ENCODE results near the gene ITGA2B. TPM values are rescaled to one million over a fixed set of nuclear protein-coding genes. Genes with fewer than 3 reads are reported as not detected.
A peak's percentile ranks its signal among the peaks of the same experiment; 100 is the strongest.
"Not testable (repeated sequence)": the region's sequence is repeated elsewhere in the genome, so short reads cannot be mapped to it uniquely, and the experiment has no call there.

The ITGA2B gene
- total RNA-seq, 2 experiments from 2014 or later: 0.57 to 0.63 TPM

GRCh38 chr17:44344939-44345453 is 44.5 kb downstream of the ITGA2B start, which contains the start of gene GRN:
Gene GRN (plus strand): TSS chr17:44345302. CDS start chr17:44349165, 3,863 bp downstream.
- peak within 1 kb of the TSS; percentile 97 for H3K4me2 ChIP-seq (ENCODE audit: low read length)
- peak within 1 kb of the TSS; percentile 12; the same call in 1 of the 2 replicates for H2AFZ ChIP-seq (ENCODE audit: low read length)
- no TSS peak for BruUV-seq (replicated peaks)
- H3K36me3 ChIP-seq (ENCODE audit: insufficient read depth, low read length): peaks cover 12% of the 10 kb centered on the region
- peak; percentile 95 for DNase-seq (ENCODE audit: low spot score)
- H3K79me2 ChIP-seq (ENCODE audit: insufficient read depth, low read depth, low read length): peaks cover 24% of the 10 kb centered on the region; the same call in 1 of the 2 replicates
- TF ChIP-seq, protein P1, sequence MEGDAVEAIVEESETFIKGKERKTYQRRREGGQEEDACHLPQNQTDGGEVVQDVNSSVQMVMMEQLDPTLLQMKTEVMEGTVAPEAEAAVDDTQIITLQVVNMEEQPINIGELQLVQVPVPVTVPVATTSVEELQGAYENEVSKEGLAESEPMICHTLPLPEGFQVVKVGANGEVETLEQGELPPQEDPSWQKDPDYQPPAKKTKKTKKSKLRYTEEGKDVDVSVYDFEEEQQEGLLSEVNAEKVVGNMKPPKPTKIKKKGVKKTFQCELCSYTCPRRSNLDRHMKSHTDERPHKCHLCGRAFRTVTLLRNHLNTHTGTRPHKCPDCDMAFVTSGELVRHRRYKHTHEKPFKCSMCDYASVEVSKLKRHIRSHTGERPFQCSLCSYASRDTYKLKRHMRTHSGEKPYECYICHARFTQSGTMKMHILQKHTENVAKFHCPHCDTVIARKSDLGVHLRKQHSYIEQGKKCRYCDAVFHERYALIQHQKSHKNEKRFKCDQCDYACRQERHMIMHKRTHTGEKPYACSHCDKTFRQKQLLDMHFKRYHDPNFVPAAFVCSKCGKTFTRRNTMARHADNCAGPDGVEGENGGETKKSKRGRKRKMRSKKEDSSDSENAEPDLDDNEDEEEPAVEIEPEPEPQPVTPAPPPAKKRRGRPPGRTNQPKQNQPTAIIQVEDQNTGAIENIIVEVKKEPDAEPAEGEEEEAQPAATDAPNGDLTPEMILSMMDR (conservative IDR thresholded peaks at IDR 0.05; ENCODE audit: low read length): no peak
- TF ChIP-seq EZH2phosphoT487 (IDR thresholded peaks at IDR 0.05; ENCODE audit: borderline replicate concordance, low read depth, low read length): no peak
- no peaks in the 10 kb centered on the region for H3K9me2 ChIP-seq (ENCODE audit: insufficient read depth, low read length)
- peak within 1 kb of the TSS; percentile 90 for H3K27ac ChIP-seq (ENCODE audit: low read depth, low read length, poor library complexity, severe bottlenecking)
- no peaks in the 10 kb centered on the region for H3K9me3 ChIP-seq (ENCODE audit: low read length)
- peaks cover 52% of the 10 kb centered on the region for H3K4me1 ChIP-seq (ENCODE audit: insufficient read depth, low read length, poor library complexity, severe bottlenecking)
- intact Hi-C loops (cut with micrococcal nuclease; ENCODE audit: unreplicated experiment): loop anchor here (1.0 to 5.0 kb wide), 4 partner anchors 129 to 273 kb away; partner anchors contain the start of genes G6PC3 and HROB
- POLR2A ChIA-PET: interaction anchor here (1.7 kb wide), 1 partner anchor 9 kb away, joined by 11 read pairs; no protein-coding TSS in a partner anchor
- CTCF ChIA-PET (ENCODE audit: unreplicated experiment): interaction anchor here (1.0 to 2.0 kb wide), 5 partner anchors 10 to 135 kb away, joined by 3 to 8 read pairs (median 6); no protein-coding TSS in a partner anchor
- H3K4me3 ChIP-seq (ENCODE audit: low read depth, low read length, poor library complexity, severe bottlenecking): peak within 1 kb of the TSS; percentile 91
- H4K20me1 ChIP-seq (ENCODE audit: insufficient read depth, low read length): no peaks in the 10 kb centered on the region

- POLR2A ChIA-PET: interaction anchor here (0.5 kb wide), 2 partner anchors 199 to 208 kb away, joined by 3 read pairs; no protein-coding TSS in a partner anchor
- Histone ChIP-seq H3K4me2 (ENCODE audit: low read length) (0 out of 2 replicates have a peak overlapping the region, but pooled peaks have one; percentile 97), H3K4me3 (ENCODE audit: low read depth, low read length, poor library complexity, severe bottlenecking) (no peak overlapping the region), H3K9me2 (ENCODE audit: insufficient read depth, low read length) (no peaks in the 10 kb centered on the region), H2AFZ (ENCODE audit: low read length) (no peak overlapping the region), H4K20me1 (ENCODE audit: insufficient read depth, low read length) (no peaks in the 10 kb centered on the region), H3K27ac (ENCODE audit: low read depth, low read length, poor library complexity, severe bottlenecking) (no peak overlapping the region), H3K4me1 (ENCODE audit: insufficient read depth, low read length, poor library complexity, severe bottlenecking) (peaks cover 39% of the 10 kb centered on the region), H3K9me3 (ENCODE audit: low read length) (no peaks in the 10 kb centered on the region), H3K36me3 (ENCODE audit: insufficient read depth, low read length) (no peaks in the 10 kb centered on the region), H3K79me2 (ENCODE audit: insufficient read depth, low read depth, low read length) (peaks cover 18% of the 10 kb centered on the region; the same call in 1 of the 2 replicates)
- TF ChIP-seq EZH2phosphoT487 (IDR thresholded peaks at IDR 0.05; ENCODE audit: borderline replicate concordance, low read depth, low read length): no peak
- TF ChIP-seq, protein P1 (conservative IDR thresholded peaks at IDR 0.05; ENCODE audit: low read length): no peak
- CTCF ChIA-PET (ENCODE audit: unreplicated experiment): no interaction called here
- no peak for DNase-seq (ENCODE audit: low spot score)
- intact Hi-C loops (cut with micrococcal nuclease; ENCODE audit: unreplicated experiment): no loop called here
- no TSS peak for BruUV-seq (replicated peaks)
These were observed 45.8 kb downstream of the ITGA2B start for GRCh38 chr17:44343510-44344209.

DNA sequence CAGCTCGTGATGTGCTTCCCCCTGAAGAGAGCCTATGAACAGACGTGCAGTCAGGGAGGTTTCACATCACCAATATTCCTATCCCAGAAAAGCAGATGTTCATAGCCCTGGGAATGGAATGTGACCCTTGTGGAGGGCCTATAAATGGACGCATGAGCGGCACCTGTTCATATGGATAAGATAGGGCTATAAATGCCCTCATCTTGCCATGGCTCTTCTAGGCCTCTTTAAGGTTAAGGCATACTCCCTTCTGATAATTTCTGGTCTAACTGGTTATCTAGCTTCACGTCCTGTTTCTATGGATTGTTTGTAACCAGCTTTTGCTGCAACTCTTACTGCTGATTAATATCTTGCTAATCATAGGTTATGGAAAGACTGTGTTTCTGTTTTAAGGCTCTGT is 48.9 kb downstream of the ITGA2B start:
- H3K4me2 ChIP-seq (ENCODE audit: low read length); BruUV-seq (replicated peaks); H3K27ac ChIP-seq (ENCODE audit: low read depth, low read length, poor library complexity, severe bottlenecking); H3K79me2 ChIP-seq (ENCODE audit: insufficient read depth, low read depth, low read length); intact Hi-C loops (cut with micrococcal nuclease; ENCODE audit: unreplicated experiment); H3K36me3 ChIP-seq (ENCODE audit: insufficient read depth, low read length); DNase-seq (ENCODE audit: low spot score); H2AFZ ChIP-seq (ENCODE audit: low read length); H3K9me2 ChIP-seq (ENCODE audit: insufficient read depth, low read length); H4K20me1 ChIP-seq (ENCODE audit: insufficient read depth, low read length); CTCF ChIA-PET (ENCODE audit: unreplicated experiment); H3K4me3 ChIP-seq (ENCODE audit: low read depth, low read length, poor library complexity, severe bottlenecking); H3K9me3 ChIP-seq (ENCODE audit: low read length): not testable (repeated sequence)
- POLR2A ChIA-PET: interaction anchor here (0.9 kb wide), 1 partner anchor 65 kb away, joined by 3 read pairs; no protein-coding TSS in a partner anchor
- H3K4me1 ChIP-seq (ENCODE audit: insufficient read depth, low read length, poor library complexity, severe bottlenecking): peaks cover 15% of the 10 kb centered on the region
